ENCODE measurements around the gene DCP1B.

DNA sequence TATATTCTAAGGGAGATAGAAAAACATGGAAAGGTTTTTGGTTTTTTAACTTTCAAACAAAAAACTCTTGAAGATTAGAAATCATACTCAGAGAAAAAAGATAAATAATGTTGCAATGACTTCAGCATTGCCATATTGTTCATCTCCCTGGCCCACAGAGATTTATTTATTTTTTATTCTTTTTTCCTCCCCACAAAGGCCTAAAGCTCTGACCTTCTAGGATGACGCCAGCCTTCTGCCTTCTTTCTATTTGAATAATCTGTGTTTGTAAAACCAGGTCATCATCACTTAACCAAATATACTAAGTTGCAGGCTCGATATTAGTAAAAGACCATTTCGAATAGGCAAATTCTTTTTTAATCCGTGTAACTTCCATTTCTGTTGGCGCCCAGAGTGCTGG, 4.4 kb upstream of the DCP1B start:
- TF ChIP-seq, protein P1, sequence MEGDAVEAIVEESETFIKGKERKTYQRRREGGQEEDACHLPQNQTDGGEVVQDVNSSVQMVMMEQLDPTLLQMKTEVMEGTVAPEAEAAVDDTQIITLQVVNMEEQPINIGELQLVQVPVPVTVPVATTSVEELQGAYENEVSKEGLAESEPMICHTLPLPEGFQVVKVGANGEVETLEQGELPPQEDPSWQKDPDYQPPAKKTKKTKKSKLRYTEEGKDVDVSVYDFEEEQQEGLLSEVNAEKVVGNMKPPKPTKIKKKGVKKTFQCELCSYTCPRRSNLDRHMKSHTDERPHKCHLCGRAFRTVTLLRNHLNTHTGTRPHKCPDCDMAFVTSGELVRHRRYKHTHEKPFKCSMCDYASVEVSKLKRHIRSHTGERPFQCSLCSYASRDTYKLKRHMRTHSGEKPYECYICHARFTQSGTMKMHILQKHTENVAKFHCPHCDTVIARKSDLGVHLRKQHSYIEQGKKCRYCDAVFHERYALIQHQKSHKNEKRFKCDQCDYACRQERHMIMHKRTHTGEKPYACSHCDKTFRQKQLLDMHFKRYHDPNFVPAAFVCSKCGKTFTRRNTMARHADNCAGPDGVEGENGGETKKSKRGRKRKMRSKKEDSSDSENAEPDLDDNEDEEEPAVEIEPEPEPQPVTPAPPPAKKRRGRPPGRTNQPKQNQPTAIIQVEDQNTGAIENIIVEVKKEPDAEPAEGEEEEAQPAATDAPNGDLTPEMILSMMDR (IDR thresholded peaks at IDR 0.05), result no peak
- no peak for TF ChIP-seq POLR2A (IDR thresholded peaks at IDR 0.05)
